GM19452 (cell line): ENCODE measurements around the gene DOP1B.
"Not testable (repeated sequence)": the region's sequence is repeated elsewhere in the genome, so short reads cannot be mapped to it uniquely, and the experiment has no call there.

ENCODE experiments used
- ATAC-seq: cut with Tn5 transposase; IDR thresholded peaks from one replicate; pipeline ENCODE4 v1.9.1; 2021; ENCODE audit not compliant: unreplicated experiment

DOP1B gene

GRCh38 chr21:36135391-36136102 is 21.1 kb upstream of the DOP1B start:
- ATAC-seq, result no peak

- ATAC-seq, result not testable (repeated sequence)
These were observed 16.8 kb upstream of the DOP1B start for GRCh38 chr21:36139791-36140190.

- peak; percentile 86 for ATAC-seq
These were observed 15.1 kb upstream of the DOP1B start for GRCh38 chr21:36141513-36141925.

DNA sequence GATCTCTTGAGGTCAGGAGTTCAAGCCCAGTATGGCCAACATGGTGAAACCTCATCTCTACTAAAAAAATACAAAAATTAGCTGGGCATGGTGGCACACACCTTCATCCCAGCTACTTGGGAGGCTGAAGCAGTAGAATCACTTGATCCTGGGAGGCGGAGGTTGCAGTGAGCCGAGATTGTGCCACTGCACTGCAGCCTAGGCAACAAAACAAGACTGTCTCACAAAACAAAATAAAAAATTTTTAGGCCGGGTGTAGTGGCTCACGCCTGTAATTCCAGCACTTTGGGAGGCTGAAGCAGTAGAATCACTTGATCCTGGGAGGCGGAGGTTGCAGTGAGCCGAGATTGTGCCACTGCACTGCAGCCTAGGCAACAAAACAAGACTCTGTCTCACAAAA is 12.4 kb upstream of the DOP1B start:
- ATAC-seq, result not testable (repeated sequence)

- ATAC-seq, result no peak
These were observed 11.4 kb upstream of the DOP1B start for GRCh38 chr21:36145259-36145658.

GRCh38 chr21:36147911-36148310 is 8.7 kb upstream of the DOP1B start:
- ATAC-seq, result no peak

- no peak for ATAC-seq
These were observed 7.7 kb upstream of the DOP1B start for GRCh38 chr21:36148886-36149285.

GRCh38 chr21:36149788-36150711 is 6.6 kb upstream of the DOP1B start:
- ATAC-seq, result peak; percentile 60

GRCh38 chr21:36155603-36156338 is 853 bp upstream of the DOP1B start:
- ATAC-seq, result no peak

DNA sequence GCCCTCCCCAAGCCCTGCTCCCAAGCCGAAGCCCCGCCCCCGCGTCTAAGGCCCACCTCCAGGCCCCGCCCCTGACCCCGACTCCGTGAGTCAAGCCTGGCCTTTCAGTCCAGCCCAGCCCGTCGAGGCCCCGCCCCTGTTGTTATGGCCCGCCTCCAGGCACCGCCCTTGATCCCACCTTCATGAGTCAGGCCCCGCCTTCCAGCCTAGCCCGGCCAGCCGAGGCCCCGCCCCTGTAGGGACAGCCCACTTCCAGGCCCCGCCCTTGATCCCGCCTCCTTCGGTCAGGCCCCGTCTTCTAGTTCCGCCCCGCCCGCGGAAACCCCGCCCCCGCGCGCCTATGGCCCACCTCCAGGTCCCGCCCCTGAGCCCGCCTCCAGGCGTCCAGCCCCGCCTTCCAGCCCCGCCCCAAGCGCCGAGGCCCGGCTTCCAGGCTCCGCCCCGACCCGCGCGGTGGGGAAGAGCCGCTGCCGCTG is 247 bp upstream of the DOP1B start:
- ATAC-seq, result peak; percentile 90

DNA sequence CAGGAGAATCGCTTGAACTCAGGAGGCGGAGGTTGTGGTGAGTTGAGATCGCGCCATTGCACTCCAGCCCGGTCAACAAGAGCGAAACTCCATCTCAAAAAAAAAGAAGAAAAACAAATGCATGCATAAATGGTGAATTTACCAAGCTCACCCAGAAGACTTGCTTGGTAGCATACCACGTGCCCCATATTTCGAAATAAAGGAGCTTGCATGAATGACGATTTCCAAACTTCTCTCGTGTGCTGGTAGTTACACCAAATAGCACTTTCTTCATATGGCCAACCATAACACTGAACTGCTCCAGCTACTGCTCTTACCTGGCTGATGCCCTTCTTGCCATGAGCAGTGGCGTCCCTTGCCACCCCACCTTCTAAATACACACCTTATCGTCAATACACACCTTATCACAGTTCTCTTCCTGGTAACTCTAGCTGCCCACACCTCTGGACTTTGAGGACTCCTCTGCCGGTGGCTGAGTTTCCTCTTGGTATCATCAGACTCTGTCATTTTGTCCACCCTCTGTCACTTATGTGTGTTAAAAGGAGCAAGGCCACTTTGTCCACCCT is 2.8 kb downstream of the DOP1B start:
- no peak for ATAC-seq

- no peak for ATAC-seq
These were observed 4.2 kb downstream of the DOP1B start for GRCh38 chr21:36160850-36161178.

GRCh38 chr21:36162631-36163030 is 6.0 kb downstream of the DOP1B start:
- ATAC-seq, result no peak

- ATAC-seq, result no peak
These were observed 7.4 kb downstream of the DOP1B start for GRCh38 chr21:36163750-36164741.

GRCh38 chr21:36165356-36165755 is 8.7 kb downstream of the DOP1B start:
- no peak for ATAC-seq

DNA sequence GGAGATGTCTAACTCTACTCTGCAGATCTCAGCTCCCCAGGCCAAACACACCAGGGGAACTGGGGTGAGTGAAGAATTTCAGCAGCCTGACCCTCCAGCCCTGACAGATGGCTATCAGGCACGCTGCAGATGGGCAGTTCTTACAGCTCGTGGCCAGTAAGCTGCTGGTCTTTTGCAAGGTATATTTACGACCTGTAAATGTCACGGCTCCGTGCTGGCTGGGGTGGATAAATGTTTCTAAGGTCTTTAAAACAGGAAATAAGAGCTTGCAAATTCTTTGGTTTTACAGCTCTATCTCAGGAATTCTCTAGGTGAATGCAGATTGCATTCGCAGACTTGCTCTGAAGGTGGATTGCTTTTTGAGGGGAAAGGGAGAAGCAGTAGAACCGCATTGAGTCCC is 10.1 kb downstream of the DOP1B start:
- no peak for ATAC-seq

GRCh38 chr21:36167541-36167940 is 10.9 kb downstream of the DOP1B start:
- ATAC-seq, result no peak

DNA sequence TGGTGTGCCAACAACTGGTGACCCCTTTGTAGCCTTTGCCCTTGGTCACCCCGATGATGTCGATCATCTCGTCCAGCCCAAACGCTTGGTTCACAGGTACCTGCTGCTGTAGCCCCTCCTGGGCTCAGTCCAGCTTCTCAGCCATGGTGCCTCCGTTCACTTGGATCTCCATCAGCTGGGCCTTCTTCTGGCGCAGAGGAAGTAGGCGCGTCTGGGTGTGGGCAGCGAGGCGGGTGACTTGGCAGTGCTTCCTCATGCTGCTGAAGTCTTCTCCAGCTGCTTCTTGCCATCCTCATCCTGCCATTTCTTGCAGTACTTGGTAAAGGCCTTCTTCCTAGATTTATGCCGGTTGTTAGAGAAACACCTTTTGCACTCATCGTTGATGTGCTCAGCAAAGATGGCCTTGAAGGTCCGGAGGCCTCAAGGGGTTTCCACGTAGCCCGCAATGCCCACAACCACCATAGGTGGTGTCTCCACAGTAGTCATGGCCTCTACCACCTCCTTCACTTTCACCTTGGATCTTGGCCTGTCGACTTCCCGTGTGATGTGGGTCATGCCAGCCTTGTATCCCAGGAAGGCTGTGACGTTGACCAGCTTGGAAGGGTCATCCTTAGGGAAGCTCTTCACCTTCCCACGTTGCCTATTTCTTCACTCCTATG is 13.0 kb downstream of the DOP1B start:
- ATAC-seq, result no peak

DNA sequence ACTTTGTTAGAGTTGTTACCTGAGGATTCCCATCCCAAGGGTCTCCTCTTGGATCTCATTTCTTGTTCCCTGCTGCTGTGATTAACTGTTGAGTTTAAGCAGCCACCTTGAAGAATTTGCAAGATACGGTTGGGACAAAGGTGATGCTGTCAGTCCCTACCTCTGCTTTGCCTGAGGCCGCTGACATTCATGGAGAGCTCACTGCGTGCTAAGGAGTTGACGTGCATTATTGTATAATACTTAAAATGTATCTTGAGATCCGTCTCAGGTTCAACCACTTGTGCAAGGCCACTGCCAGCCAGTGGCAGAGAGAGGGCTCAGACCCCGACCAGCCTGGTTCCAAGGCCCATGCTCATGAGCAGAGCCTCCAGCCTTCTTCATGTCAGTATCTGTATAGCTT is 14.2 kb downstream of the DOP1B start:
- ATAC-seq, result no peak
